ENCODE results near the gene MBOAT2.

The MBOAT2 gene

GRCh38 chr2:8861797-8862196, 141.7 kb downstream of the MBOAT2 start:
- no peak overlapping the region for H3K4me3 ChIP-seq (ENCODE audit: low read depth, low read length)
- no peaks in the 10 kb centered on the region for H3K9me3 ChIP-seq
- no peak for TF ChIP-seq CTCF (IDR thresholded peaks at IDR 0.05; ENCODE audit: low read depth, low read length)
- H3K27me3 ChIP-seq, result no peaks in the 10 kb centered on the region
- no peaks in the 10 kb centered on the region for H3K4me1 ChIP-seq
- no peaks in the 10 kb centered on the region for H3K36me3 ChIP-seq
- DNase-seq, result no peak

GRCh38 chr2:8860239-8860638, 143.2 kb downstream of the MBOAT2 start:
- H3K4me1 ChIP-seq, result no peaks in the 10 kb centered on the region
- no peaks in the 10 kb centered on the region for H3K36me3 ChIP-seq
- no peak for TF ChIP-seq CTCF (IDR thresholded peaks at IDR 0.05; ENCODE audit: low read depth, low read length)
- no peaks in the 10 kb centered on the region for H3K27me3 ChIP-seq
- no peak overlapping the region for H3K4me3 ChIP-seq (ENCODE audit: low read depth, low read length)
- no peaks in the 10 kb centered on the region for H3K9me3 ChIP-seq
- no peak for DNase-seq

- no peaks in the 10 kb centered on the region for H3K36me3 ChIP-seq
- TF ChIP-seq CTCF (IDR thresholded peaks at IDR 0.05; ENCODE audit: low read depth, low read length), result no peak
- no peak overlapping the region for H3K4me3 ChIP-seq (ENCODE audit: low read depth, low read length)
- no peaks in the 10 kb centered on the region for H3K27me3 ChIP-seq
- no peaks in the 10 kb centered on the region for H3K9me3 ChIP-seq
- no peak for DNase-seq
- no peaks in the 10 kb centered on the region; the same call in 1 of the 2 replicates for H3K4me1 ChIP-seq
Measured at GRCh38 chr2:8858910-8859309, 144.6 kb downstream of the MBOAT2 start.

- DNase-seq, result no peak
- Histone ChIP-seq H3K4me3 (ENCODE audit: low read depth, low read length) (no peak overlapping the region), H3K27me3 (no peaks in the 10 kb centered on the region), H3K9me3 (no peaks in the 10 kb centered on the region), H3K4me1 (no peaks in the 10 kb centered on the region; the same call in 1 of the 2 replicates), H3K36me3 (no peaks in the 10 kb centered on the region)
- no peak for TF ChIP-seq CTCF (IDR thresholded peaks at IDR 0.05; ENCODE audit: low read depth, low read length)
Measured at GRCh38 chr2:8858264-8858663, 145.2 kb downstream of the MBOAT2 start.

- no peaks in the 10 kb centered on the region for H3K36me3 ChIP-seq
- no peak for TF ChIP-seq CTCF (IDR thresholded peaks at IDR 0.05; ENCODE audit: low read depth, low read length)
- no peak overlapping the region for H3K4me3 ChIP-seq (ENCODE audit: low read depth, low read length)
- H3K27me3 ChIP-seq, result no peaks in the 10 kb centered on the region
- H3K9me3 ChIP-seq, result no peaks in the 10 kb centered on the region
- no peak for DNase-seq
- no peaks in the 10 kb centered on the region; the same call in 1 of the 2 replicates for H3K4me1 ChIP-seq
Measured at GRCh38 chr2:8857709-8858108, 145.8 kb downstream of the MBOAT2 start.

- H3K4me3 ChIP-seq (ENCODE audit: low read depth, low read length), result no peak overlapping the region
- no peak for TF ChIP-seq CTCF (IDR thresholded peaks at IDR 0.05; ENCODE audit: low read depth, low read length)
- no peak for DNase-seq
- no peaks in the 10 kb centered on the region for H3K9me3 ChIP-seq
- H3K4me1 ChIP-seq, result no peaks in the 10 kb centered on the region; the same call in 1 of the 2 replicates
- H3K27me3 ChIP-seq, result no peaks in the 10 kb centered on the region
- no peaks in the 10 kb centered on the region for H3K36me3 ChIP-seq
Measured at GRCh38 chr2:8856176-8856575, 147.3 kb downstream of the MBOAT2 start.
